HepG2 (cell line): ENCODE measurements around the gene SYPL1. TPM values are rescaled to one million over a fixed set of nuclear protein-coding genes. Genes with fewer than 3 reads are reported as not detected.

Source experiments
- GATAD1 ChIP-seq: IDR thresholded peaks from 2 replicates; pipeline ENCODE4 v1.6.1; 2016; ENCODE audit warnings: missing genetic modification reagents, missing compliant biosample characterization
- MED13 ChIP-seq: sonication (generic); formaldehyde crosslinking; IDR thresholded peaks from 2 replicates; pipeline ENCODE4 v1.5.0; 2020; ENCODE audit warnings: missing genetic modification reagents
- MYNN ChIP-seq: sonication (generic); formaldehyde crosslinking; IDR thresholded peaks from 2 replicates; pipeline ENCODE4 v1.4.0; 2020; ENCODE audit warnings: mild to moderate bottlenecking, low read depth, missing genetic modification reagents
- POLR2AphosphoS2 ChIP-seq: IDR thresholded peaks from 2 replicates; pipeline ENCODE4 v1.6.1; 2011; ENCODE audit warnings: low read depth, low read length, improper control_type of control experiment
- SAFB2 ChIP-seq: sonication (generic); formaldehyde crosslinking; IDR thresholded peaks from 2 replicates; pipeline ENCODE4 v1.5.1; 2020; ENCODE audit warnings: missing genetic modification reagents, low read depth, mild to moderate bottlenecking, borderline replicate concordance
- TBX3 ChIP-seq: fragments of 450-650 bp; IDR thresholded peaks from 2 replicates; pipeline ENCODE4 v1.6.1; 2017; ENCODE audit warnings: antibody characterized with exemption, mild to moderate bottlenecking, inconsistent platforms, borderline replicate concordance
- TCF12 ChIP-seq, 2 experiments: fragments of 450-650 bp in 1 of 2; sonication (generic) in 1 of 2; formaldehyde crosslinking in 1 of 2; IDR thresholded peaks; 2 replicates each; pipeline versions ENCODE4 v1.6.1 to v1.8.0; 2017 to 2022; ENCODE audit warnings: antibody characterized with exemption in 1 of 2, mild to moderate bottlenecking in 1 of 2, missing genetic modification reagents in 1 of 2, moderate library complexity in 1 of 2
- ZMYM2 ChIP-seq: sonication (generic); formaldehyde crosslinking; IDR thresholded peaks from 2 replicates; pipeline ENCODE4 v1.8.0; 2022; ENCODE audit warnings: mild to moderate bottlenecking, missing genetic modification reagents
- ZNF121 ChIP-seq: sonication (generic); formaldehyde crosslinking; IDR thresholded peaks from 2 replicates; pipeline ENCODE4 v1.5.0; 2020; ENCODE audit warnings: mild to moderate bottlenecking, missing genetic modification reagents
- ZNF124 ChIP-seq: sonication (generic); formaldehyde crosslinking; IDR thresholded peaks from 2 replicates; pipeline ENCODE4 v1.4.0; 2020; ENCODE audit warnings: missing genetic modification reagents
- ZNF549 ChIP-seq: sonication (generic); formaldehyde crosslinking; IDR thresholded peaks from 2 replicates; pipeline ENCODE4 v1.5.0; 2020; ENCODE audit warnings: missing genetic modification reagents
- ZNF564 ChIP-seq: sonication (generic); formaldehyde crosslinking; IDR thresholded peaks from 2 replicates; pipeline ENCODE4 v1.8.1; 2023; ENCODE audit warnings: mild to moderate bottlenecking, missing genetic modification reagents
- ZNF615 ChIP-seq: sonication (generic); formaldehyde crosslinking; IDR thresholded peaks from 2 replicates; pipeline ENCODE4 v1.5.0; 2020; ENCODE audit warnings: mild to moderate bottlenecking, missing genetic modification reagents, borderline replicate concordance
- polyA plus RNA-seq, 8 experiments: library from polyadenylated mRNA; depleted of rRNA in 3 of 8; stranded (reverse) in 7 of 8; unstranded in 1 of 8; fragments of >200 nt; fragmentation: Illumina TruSeq in 4 of 8; extraction: Trizol in 4 of 8; gene quantifications; 2 replicates each; pipeline versions ENCODE4 v1.2.1 to v1.2.3, GENCODE V29; 2011 to 2016; ENCODE audit warnings: low read depth in 4 of 8, missing spikeins in 1 of 8, mixed read lengths in 1 of 8; ENCODE audit not compliant: insufficient read depth in 1 of 8
- total RNA-seq, 5 experiments: library from RNA; depleted of rRNA; stranded (reverse); fragments of >200 nt; fragmentation: Illumina TruSeq; extraction: Trizol; gene quantifications; 2 replicates each; pipeline ENCODE4 v1.2.3, GENCODE V29; 2016; ENCODE audit warnings: low read depth in 1 of 5
- TF ChIP-seq, protein P1 (sequence below): IDR thresholded peaks from 2 replicates; pipeline ENCODE4 v1.6.1; 2016
- TF ChIP-seq, protein P2 (sequence below): sonication (generic); formaldehyde crosslinking; IDR thresholded peaks from 2 replicates; pipeline ENCODE4 v1.4.0; 2020; ENCODE audit warnings: missing genetic modification reagents
- TF ChIP-seq, protein P3 (sequence below): sonication (generic); formaldehyde crosslinking; IDR thresholded peaks from 2 replicates; pipeline ENCODE4 v1.4.0; 2020; ENCODE audit warnings: mild to moderate bottlenecking, missing genetic modification reagents
- TF ChIP-seq, protein P4 (sequence below): sonication (generic); formaldehyde crosslinking; IDR thresholded peaks from 2 replicates; pipeline ENCODE4 v1.5.0; 2020; ENCODE audit warnings: mild to moderate bottlenecking, missing genetic modification reagents
- TF ChIP-seq, protein P5 (sequence below), 2 experiments: sonication (generic) in 1 of 2; formaldehyde crosslinking in 1 of 2; IDR thresholded peaks; 2 replicates each; pipeline versions ENCODE4 v1.4.0 to v1.6.1; 2016 to 2020; ENCODE audit warnings: borderline replicate concordance in 1 of 2, low read depth in 1 of 2, mild to moderate bottlenecking in 1 of 2, missing genetic modification reagents in 1 of 2

The SYPL1 gene
- total and polyA plus RNA-seq, 2 of the 13 experiments (the other 11 are each of a cell fraction or from before 2014, with no cell fraction given): 27.5 to 40.2 TPM

DNA sequence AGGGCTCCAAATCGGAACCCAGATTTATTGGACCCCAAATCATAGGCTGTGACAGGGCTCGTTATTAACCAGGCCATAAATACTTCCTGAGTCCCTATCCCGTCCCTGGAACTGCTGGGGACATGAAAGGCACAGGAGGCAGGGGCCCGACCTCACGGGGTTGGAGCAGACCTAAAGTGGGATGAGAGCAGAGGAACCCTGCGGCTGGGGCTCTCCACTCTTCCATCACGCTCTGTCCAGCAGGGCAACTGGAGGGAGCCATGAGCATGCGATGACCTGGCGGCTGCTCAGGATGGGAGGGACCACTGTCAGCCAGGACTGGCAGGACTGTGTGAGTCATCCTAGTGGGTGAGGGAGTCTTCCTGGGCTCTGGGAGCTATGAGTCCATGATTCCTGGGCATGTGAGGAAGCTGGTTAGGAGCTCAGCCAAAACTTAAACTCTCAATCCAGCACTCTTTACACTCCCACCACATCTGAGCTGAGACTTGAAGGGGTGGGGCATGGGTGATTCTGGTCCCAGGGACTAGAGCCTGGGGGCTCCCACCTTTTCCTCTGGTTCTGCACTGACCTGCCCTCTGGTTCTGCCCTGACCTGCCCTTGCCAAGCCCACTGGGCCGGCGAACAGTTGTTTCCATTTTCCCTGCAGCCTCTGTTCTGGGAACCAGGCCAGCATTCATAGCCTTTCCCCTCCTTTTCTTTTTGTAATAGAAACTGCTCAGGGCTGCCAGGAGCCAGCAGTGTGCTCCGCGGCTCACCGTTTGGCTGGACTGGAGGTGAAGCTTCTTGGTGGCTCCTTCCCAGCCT lies 47.1 kb downstream of the SYPL1 start (continued):
- TF ChIP-seq, protein P1, sequence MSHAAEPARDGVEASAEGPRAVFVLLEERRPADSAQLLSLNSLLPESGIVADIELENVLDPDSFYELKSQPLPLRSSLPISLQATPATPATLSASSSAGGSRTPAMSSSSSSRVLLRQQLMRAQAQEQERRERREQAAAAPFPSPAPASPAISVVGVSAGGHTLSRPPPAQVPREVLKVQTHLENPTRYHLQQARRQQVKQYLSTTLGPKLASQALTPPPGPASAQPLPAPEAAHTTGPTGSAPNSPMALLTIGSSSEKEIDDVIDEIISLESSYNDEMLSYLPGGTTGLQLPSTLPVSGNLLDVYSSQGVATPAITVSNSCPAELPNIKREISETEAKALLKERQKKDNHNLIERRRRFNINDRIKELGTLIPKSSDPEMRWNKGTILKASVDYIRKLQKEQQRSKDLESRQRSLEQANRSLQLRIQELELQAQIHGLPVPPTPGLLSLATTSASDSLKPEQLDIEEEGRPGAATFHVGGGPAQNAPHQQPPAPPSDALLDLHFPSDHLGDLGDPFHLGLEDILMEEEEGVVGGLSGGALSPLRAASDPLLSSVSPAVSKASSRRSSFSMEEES (CRISPR knock-in tag): no peak
- TF ChIP-seq, protein P2, sequence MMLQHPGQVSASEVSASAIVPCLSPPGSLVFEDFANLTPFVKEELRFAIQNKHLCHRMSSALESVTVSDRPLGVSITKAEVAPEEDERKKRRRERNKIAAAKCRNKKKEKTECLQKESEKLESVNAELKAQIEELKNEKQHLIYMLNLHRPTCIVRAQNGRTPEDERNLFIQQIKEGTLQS (CRISPR knock-in tag): peak; percentile 76
- TF ChIP-seq ZNF564 (CRISPR knock-in tag) (no peak), ZNF615 (no peak), MYNN (CRISPR knock-in tag) (no peak), ZNF121 (CRISPR knock-in tag) (no peak), GATAD1 (CRISPR knock-in tag) (no peak; the same call in 1 of the 2 replicates), TBX3 (no peak), ZNF124 (CRISPR knock-in tag) (no peak), MED13 (no peak), SAFB2 (CRISPR knock-in tag) (no peak), POLR2AphosphoS2 (no peak), ZMYM2 (CRISPR knock-in tag) (no peak), ZNF549 (CRISPR knock-in tag) (no peak), TCF12 (IDR thresholded peaks at IDR 0.05) (no peak), TCF12 (CRISPR knock-in tag; IDR thresholded peaks at IDR 0.05) (no peak)
- TF ChIP-seq, protein P3, sequence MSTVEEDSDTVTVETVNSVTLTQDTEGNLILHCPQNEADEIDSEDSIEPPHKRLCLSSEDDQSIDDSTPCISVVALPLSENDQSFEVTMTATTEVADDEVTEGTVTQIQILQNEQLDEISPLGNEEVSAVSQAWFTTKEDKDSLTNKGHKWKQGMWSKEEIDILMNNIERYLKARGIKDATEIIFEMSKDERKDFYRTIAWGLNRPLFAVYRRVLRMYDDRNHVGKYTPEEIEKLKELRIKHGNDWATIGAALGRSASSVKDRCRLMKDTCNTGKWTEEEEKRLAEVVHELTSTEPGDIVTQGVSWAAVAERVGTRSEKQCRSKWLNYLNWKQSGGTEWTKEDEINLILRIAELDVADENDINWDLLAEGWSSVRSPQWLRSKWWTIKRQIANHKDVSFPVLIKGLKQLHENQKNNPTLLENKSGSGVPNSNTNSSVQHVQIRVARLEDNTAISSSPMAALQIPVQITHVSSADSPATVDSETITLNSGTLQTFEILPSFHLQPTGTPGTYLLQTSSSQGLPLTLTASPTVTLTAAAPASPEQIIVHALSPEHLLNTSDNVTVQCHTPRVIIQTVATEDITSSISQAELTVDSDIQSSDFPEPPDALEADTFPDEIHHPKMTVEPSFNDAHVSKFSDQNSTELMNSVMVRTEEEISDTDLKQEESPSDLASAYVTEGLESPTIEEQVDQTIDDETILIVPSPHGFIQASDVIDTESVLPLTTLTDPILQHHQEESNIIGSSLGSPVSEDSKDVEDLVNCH (CRISPR knock-in tag): no peak
- TF ChIP-seq, protein P4, sequence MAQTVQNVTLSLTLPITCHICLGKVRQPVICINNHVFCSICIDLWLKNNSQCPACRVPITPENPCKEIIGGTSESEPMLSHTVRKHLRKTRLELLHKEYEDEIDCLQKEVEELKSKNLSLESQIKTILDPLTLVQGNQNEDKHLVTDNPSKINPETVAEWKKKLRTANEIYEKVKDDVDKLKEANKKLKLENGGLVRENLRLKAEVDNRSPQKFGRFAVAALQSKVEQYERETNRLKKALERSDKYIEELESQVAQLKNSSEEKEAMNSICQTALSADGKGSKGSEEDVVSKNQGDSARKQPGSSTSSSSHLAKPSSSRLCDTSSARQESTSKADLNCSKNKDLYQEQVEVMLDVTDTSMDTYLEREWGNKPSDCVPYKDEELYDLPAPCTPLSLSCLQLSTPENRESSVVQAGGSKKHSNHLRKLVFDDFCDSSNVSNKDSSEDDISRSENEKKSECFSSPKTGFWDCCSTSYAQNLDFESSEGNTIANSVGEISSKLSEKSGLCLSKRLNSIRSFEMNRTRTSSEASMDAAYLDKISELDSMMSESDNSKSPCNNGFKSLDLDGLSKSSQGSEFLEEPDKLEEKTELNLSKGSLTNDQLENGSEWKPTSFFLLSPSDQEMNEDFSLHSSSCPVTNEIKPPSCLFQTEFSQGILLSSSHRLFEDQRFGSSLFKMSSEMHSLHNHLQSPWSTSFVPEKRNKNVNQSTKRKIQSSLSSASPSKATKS: no peak
- TF ChIP-seq, protein P5, sequence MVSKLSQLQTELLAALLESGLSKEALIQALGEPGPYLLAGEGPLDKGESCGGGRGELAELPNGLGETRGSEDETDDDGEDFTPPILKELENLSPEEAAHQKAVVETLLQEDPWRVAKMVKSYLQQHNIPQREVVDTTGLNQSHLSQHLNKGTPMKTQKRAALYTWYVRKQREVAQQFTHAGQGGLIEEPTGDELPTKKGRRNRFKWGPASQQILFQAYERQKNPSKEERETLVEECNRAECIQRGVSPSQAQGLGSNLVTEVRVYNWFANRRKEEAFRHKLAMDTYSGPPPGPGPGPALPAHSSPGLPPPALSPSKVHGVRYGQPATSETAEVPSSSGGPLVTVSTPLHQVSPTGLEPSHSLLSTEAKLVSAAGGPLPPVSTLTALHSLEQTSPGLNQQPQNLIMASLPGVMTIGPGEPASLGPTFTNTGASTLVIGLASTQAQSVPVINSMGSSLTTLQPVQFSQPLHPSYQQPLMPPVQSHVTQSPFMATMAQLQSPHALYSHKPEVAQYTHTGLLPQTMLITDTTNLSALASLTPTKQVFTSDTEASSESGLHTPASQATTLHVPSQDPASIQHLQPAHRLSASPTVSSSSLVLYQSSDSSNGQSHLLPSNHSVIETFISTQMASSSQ (IDR thresholded peaks at IDR 0.05; ENCODE audit: low read depth): no peak
- TF ChIP-seq, protein P5 (CRISPR knock-in tag; IDR thresholded peaks at IDR 0.05; ENCODE audit: borderline replicate concordance): no peak
